ENCODE measurements around the gene INPP5A.

- TF ChIP-seq CTCF (IDR thresholded peaks at IDR 0.05) (no peak), POLR2A (IDR thresholded peaks at IDR 0.05) (no peak)
Measured at GRCh38 chr10:132574783-132575319, 37.3 kb downstream of the INPP5A start.
